CD4-positive, alpha-beta T cell treated with Interleukin-6 at 100 ng/mL for 8 hours (primary cell): ENCODE measurements around the gene NES.

ENCODE experiments used
- DNase-seq: peaks from one replicate; pipeline ENCODE4 v3.0.0-alpha.2; 2020; ENCODE audit warnings: mixed read lengths, low spot score

Gene NES

DNA sequence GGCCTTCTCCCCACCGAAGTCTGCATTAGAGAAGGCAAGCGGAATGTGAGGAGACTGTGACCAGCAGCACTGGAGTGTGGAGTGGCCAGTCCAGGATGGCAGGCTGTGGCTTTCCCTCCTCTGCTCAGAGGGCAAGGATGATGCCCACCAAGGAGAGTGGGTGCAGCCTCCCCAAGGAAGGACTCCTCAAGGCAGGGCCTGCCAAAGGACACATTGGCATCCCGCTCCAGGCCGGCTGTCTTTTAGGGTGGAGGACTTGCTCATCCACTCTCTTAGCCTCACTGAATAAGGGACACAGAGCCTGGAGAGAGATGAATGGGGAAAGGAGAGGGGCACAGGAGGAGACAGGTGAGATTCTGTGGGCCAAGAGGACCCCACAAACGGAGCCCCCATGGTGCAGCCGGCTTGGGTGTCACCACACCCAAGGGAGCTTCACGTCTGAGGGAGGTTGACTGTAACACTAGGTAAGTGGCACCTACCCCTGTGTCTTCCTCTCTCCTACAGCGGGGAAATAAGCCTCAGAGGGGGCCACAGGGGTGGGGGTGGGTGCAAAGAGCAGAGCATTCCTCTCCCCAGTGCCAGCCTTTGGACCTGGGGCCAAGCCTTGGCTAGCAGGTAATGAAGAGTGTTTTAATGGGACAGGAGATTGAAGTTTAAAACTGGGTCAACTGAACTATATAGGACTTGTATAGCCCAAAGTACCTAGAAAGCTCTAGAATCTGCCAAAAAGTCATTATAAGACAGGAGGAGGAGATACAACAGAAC lies 4.2 kb upstream of the NES start:
- no peak for DNase-seq

DNA sequence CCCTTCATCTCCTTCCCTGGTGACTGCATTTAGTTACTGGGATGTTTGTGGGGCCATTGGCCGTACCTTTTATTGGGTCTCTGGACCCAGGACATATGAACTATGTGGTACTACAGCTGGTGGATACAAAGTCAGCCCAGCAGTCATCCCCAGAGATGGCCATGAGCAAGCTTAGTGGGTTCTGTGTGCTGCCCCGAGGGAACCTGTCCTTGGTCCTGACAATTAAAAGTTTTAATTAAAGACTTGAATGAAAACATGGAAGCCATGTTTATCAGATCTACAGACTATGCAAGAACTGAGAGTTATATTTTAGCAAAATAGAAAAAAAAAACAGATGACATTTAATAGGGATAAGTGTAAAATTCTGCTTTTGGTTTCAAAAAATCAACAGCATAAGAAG lies 2.8 kb upstream of the NES start:
- no peak for DNase-seq

DNA sequence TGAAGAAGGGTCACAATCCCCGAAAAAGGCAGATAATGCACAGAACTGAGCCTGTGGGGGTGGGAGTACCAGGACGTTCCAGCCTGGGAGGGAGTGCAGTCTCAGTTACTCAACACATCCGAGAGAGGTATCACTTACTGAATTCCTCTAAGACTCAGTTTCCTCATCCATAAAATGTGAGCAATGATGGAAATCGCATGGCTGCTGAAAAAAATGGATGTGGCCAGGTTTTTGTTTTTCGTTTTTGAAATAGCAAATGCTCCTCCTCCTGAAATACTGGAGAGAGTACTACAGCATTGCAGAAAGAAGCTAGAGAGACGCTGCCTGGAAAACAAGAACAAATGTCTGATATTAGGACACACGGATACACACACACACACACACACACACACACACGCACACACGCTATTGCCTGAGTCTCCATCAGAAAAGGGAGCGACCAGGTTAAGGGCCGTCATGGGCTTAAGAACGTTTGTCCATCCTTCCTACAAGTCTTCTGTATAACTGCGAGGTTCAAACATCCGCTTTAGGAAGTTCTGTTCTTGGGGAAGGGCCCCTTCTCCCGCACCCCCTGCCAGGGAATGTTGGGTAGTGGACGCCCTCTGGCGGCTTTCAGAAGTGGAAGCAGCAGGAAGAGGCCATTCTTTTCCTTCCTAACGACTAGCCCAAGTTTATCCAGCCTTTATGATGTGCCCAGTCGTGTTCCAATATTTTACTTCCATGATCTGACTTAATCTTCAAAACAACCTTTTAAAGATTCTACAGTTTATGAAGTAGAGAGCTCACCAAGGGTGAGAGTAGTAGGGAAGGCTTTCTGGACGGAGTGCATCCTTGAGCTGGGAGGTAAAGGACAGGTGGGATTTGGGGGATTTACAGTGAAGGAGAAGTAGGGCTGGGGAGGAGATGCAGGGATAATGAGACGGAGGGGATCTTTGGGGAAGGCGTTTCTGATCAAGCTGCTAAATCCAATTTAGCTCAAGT lies 699 bp upstream of the NES start:
- peak; percentile 25 for DNase-seq

DNA sequence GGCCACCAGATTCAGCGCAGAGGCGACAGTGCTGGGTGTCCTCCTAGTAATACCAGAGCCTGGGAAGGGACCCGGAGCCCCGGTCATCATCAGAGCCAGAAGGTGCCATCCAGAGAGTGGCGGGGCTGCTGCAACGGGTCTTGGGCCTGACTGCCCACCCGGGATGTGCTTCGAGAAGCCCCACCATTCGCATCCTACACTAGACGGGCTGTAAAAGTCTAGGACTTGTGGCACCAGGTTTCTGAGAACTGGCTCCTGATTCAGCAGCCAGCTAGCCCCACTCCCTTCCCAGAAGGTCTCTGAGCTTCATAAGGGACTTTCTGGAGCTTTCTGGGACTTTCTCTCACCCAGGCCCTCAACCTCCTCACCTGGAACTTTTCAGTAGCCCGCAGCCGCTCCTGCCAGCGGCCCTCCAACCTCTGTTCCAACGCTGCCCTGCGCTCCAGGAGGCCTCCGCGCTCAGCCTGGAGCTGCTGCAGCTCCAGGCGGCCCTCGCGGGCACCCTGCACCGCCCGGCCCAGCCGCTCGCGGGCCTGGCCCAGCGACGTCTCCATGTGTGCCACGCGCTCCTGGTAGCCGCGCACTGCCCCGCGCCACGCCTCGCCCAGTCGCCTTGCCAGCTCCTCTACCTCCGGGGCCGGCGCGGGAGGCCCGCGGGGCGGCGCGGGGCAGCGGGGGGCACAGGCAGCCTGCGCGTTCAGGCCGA lies 940 bp downstream of the NES start:
- DNase-seq: no peak

DNA sequence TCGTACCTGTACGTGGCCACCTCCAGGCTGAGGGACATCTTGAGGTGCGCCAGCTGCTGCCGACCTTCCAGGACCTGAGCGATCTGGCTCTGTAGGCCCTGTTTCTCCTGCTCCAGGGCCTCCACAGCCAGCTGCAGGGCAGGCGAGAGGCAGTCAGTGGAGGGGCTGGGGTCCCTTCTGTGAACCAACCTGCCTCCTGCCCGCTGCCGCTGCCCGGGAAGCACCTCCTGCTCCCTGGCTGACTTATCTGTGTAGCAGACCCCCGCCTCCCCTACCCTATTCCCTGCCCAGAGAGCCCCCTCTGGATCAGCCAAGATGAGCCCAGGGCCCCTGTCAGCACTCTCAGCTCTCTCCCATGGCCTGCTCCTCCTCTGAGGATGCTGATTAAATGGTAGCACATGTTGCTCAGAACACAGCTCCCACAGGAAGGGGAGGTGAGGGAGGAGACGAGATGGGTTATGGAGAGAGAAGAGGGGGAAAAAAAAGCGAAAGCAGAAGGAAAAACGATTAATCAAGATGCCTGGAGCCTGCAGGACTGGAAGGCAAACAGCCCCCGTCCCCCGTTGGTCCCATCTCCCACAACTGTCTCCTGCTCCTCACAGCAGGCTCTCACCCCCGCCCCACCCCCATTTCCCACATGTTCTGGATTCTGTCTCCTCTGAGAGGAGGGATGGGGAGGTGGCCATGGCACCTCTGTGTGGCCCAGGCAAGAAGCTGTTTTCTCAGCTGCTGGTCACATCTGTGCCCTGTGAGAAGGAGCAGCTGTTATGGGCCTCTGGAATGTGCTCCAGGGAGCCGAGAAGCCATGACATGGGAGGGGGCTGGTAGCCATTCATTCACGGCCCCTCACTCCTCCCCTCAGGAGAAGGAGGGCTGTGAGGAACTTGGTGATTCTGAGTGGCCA lies 1.7 kb downstream of the NES start:
- no peak for DNase-seq

DNA sequence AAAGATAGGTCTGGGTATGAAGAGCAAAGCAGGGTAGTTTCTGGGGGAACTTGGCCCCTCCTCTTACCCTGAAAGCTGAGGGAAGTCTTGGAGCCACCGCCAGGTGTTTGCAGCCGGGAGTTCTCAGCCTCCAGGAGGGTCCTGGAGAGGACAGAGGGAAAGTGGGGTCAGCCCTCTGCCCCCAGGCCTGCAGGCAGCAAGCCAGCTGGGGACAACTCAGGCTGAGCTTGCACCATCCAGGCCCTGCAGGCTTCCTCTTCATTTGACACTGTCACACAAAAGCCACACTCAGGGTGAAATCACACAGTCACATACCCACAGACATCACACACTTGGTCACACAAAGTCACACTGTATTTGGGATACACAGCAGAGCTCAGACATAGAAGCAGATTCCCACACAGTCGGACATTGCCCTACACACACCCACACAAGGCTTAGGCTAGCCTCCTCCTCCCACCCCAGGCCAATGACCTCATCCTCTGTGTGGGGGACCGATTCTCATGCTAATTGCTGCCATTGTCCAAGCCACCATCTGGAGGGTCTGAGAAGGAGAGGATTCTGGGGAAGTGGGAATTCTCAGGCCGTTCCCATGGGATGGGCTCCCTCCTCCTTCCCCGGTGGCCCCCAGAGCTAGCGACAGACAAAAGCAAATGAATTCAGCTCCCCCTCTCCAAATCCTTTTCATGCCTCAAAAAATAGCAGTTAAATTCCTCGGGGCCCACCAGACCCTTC lies 3.7 kb downstream of the NES start:
- no peak for DNase-seq

DNA sequence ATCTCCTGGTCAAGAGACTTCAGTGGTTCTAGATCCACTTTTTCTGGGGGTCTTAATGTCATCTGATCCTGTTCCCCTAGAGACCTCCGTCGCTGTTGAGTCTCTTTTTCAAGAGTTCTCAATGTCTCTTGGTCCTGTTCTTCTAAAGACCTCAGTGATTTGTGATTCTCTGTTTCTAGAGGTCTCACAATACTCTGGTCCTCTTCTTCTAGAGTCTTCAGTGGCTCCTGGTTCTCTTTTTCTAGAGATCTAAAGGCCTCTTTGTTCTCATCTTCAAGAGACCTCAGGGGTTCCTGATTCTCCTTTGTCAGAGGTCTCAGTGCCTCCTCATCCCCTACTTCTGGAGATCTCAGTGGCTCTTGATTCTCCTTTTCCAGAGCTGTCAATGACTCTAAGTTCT lies 5.4 kb downstream of the NES start:
- DNase-seq: no peak

DNA sequence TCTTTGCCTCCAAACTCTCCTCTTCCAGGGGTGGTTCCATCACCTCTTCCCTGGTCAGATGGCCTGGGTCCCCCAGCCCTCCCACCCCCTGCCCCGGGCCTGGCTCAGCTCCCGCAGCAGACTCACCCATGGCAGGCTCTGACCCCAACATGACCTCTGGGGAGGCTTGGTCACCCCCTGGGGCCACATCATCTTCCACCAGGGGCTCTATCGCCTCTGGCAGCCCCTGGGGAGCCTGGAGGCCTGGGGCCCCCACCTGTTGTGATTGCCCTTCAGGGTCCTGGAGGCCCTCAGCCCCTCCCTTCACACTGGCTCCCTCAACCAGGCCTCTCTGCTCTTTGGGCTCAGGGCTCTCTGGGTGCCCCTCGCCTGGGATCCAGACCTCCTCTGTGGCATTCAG lies 6.4 kb downstream of the NES start:
- DNase-seq: no peak

DNA sequence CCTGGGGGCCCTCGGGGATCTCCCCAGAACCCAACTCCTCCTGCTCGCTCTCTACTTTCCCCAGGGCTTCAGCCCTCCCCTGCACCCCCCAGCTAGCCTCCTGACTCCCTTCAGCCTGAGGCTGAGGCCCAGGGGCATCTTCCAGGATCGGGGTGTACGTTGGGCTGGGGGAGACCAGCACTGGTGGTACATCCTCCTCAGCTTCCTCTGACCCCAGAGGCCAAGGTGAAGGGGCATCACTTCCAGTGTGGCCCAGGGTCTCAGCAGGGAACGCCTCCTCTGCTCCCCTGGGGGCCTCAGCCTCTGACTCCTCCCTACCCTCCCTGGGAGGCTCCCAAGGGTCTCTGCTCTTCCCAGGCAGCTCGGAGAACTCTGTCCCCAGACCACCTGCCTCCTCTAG lies 6.8 kb downstream of the NES start:
- DNase-seq: no peak

DNA sequence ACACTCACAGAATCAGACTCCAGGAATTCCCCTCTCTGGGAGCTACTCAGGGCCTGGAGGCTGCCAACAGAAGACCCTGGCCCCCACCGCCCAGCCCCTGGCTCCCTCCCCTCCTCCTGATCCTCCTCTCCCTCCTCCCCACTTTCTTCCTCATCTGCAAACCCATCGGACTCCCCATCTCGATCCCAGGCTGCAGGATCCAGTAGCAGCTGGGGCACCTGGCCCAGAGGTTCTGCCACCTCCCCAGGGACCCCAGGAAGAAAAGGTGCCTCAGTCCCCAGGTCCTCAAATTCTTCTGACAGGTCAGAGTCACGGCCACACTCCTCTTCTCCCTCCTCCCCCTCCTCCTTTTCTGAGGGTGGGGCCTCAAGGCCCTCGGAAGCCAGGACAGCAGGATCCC lies 7.4 kb downstream of the NES start:
- DNase-seq: no peak

DNA sequence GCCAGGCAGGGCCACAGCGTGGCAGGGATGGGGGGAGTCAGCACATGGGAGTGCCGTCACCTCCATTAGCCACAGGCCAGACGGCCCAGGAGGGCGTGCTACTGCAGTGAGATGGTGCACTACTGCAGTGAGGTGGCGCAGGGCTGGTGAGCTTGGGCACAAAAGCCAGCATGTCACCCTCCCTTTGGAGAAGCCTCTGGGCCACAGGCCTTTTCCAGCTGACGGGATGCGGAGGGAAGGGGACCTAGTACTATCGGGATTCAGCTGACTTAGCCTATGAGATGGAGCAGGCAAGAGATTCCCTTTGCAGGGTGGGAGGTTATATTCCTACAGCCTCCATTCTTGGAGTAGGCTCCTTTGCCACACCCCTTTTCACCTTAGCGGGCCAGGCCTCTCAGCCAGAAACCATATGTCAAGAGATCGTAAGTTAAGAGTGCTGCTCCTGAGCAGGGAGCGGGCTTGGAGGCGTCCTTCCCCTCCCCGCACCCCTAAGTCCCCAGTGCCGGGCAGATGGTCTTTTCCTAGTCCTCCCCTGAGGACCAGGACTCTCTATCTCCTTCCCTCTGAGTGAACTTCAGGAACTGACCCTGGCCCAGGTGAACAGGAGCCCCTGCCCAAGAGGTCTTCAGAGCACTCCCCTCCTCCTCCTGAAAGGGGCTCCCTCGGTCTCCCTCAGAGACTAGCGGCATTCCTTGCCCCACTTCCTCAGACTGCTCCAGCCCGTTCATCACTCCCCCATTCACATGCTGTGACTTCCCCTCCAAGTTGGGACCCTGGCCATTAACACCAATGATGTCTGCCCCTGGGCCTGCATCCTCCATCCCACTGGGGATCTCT lies 8.2 kb downstream of the NES start:
- no peak for DNase-seq

DNA sequence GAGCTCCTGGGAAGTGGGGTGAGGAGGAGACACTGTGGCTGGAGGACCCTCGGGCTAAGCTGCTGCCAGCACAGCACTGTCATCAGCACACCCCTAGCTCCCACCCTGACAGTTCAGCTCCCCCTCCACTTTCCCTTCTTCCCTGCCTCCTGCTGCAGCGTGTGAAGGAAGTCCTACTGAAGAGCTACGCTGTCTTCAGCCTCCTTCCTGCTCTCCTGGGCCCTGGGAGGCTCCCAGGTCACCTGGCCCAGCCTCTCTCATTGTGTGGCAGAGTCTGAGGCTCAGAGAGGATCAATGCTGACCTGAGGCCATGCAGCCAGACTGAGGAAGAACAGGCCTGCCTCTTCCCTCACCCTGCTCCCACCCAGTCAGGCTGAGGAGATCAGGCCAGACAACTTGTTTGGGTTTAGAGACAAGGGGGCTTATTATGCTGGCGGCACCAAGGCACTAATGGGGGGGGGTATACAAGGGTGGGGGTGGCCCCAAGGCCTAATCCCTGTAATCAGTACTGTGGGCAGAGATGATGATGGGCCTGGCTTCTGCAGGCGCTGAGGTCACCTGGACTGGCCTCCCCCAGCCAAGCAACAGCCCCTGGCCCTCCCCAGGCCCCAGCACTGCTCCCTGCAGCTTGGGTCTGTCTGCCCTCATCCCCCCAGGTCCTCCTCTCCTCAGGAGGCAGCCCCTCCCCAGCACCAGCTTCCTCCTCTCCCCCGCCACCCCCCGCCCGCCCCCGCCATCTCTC lies 9.1 kb downstream of the NES start:
- DNase-seq: no peak

DNA sequence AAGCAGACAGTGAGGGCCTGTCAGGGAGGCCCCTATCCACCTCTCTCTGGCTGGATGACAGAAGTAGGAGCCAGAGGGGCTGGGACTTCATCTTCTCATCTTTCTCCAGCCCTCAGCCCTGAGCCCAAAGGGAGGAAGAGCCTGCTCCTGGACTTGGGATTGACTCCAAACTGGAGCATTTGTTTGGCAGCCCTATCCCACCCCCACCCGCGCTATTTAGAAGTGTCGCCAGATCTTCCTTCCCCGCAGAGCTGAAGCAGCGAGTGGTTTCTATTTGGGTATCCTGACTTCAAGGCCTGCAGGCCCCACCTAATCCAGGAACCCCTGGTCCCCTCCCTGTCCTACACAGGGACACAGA lies 9.6 kb downstream of the NES start:
- no peak for DNase-seq

DNA sequence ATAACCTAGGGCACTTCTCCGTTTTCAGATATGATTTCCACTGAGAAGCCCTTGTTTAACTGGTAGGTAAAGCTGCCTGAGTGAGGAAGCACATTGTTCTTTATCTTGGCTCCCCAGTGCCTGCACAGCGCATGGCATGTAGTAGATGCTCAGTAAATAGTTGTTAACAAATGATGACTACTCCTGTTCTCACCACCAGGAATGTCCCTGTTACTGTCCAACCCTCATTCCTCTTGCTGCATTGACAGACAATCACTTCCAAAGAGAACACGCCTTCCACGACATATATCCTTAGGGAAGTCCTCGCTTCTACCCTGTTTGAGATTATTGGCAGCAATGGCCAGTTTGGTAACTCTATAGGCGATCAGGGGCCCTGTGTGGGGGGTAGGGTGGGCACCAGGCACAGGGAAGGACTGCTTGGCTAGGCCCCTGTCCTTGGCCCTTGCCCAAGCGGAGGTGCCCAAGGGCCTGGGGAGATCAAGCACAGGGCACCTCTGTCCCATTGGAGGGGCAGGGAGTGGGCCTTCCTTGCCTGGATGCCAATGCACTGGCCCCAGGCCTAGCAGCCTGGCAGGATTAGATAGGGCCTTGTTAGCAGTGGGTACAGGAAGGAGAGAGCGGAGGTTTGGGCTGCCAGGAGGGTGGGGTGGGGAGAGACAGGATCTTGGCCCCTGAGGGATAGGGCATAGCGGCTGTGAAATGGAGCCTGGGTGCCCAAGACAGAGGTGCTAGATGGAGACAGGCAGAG lies 10.2 kb downstream of the NES start:
- DNase-seq: no peak

DNA sequence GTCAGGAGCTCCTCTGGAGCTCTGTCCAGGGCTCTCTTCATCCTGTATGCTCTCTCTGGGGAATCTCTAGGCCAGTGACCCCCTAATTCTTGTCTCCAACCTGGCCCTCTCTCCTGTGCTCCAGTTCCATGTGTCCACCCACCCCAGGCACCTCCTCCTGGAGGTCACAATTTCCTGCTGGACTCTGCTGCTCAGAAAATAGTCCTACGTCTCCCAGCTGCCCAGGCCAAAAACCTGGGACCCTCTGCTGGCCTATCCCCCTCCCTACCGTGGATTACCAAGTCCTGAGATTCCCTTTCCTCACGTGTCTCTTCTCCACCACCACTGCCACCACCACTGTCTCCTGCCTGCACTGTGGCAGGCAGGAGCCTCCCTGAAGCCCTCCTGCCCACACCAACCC lies 11.7 kb downstream of the NES start:
- DNase-seq: no peak

DNA sequence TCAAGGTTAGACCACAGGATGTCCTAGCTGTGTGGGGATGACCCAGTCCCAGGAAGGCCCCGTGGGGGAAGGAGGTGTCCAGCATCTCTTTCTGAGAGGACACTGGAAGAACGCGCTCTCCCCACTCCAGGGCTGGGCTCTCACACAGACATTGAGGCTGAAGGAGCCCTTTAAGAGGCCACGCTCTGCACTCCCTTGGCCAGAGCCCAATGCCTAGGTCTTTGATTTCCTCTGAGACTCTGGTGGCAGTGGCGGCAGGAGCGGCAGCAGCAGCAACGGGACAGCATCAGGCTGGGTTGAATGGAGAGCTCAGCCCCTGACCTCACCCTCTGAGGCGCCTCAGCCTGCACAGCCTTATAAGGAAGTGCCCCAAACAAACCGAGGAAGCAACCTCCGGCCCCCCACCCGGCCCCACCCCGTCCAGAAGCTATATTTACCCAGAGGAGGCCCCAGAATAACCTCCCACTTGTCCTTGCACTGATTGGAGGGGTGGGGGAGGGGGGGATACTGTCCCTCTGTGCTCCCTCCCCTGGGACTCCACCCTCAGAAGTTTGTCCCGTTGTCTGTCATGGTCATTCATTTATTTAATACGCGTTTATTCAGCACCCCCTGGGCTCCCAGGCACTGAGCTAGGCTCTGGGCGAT lies 12.3 kb downstream of the NES start:
- no peak for DNase-seq

DNA sequence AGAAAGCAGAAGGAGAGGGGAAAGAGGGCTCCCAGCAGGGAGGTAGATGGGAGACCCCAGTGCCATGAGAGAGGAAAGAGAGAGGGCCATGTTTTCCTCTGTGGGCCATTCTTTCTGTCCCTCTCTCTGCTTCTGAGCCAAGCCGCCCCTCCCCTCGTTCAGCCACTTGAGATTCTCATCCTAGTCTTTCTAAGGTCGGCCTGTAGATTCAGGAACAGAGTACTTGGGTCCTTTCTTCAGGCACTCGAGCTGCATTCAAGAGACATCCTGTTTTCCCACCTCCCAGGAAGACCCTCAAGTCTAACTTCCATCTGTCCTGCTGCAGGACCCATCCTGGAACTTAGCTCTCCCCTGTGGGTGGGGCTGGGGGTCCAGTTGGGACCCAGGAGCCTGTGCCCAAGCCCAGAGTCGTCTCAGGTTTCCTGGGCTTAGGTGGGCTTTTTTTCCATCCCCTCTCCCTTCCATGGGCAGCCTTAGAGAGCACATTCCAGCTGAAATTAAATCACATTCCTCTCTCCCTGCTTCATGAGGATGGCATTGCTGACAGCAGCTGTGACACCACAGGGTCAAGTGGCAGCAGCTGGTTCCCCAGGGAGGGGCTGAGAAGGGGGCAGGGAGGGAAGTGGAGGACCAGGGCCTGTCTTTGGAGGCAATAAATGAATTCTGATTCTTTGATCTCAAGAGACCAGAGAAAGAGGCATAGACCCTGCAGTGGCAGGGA lies 13.0 kb downstream of the NES start:
- DNase-seq: no peak
